Ishikawa (cell line): Measurements from ENCODE around the gene MDC1.

ENCODE experiments used
- CEBPB ChIP-seq: IDR thresholded peaks from 2 replicates; pipeline ENCODE4 v1.6.1; 2012
- CREB1 ChIP-seq: IDR thresholded peaks from 2 replicates; pipeline ENCODE4 v1.6.1; 2012; ENCODE audit warnings: low read depth
- EGR1 ChIP-seq: IDR thresholded peaks from 2 replicates; pipeline ENCODE4 v1.6.1; 2012
- EP300 ChIP-seq: IDR thresholded peaks from 2 replicates; pipeline ENCODE4 v1.6.1; 2012; ENCODE audit warnings: borderline replicate concordance
- FOXM1 ChIP-seq: IDR thresholded peaks from 2 replicates; pipeline ENCODE4 v1.6.1; 2012; ENCODE audit warnings: low read depth, borderline replicate concordance
- MAX ChIP-seq: IDR thresholded peaks from 2 replicates; pipeline ENCODE4 v1.6.1; 2012
- NFIC ChIP-seq: IDR thresholded peaks from 2 replicates; pipeline ENCODE4 v1.6.1; 2012
- RAD21 ChIP-seq: IDR thresholded peaks from 2 replicates; pipeline ENCODE4 v1.6.1; 2012; ENCODE audit warnings: low read depth
- TAF1 ChIP-seq: IDR thresholded peaks from 2 replicates; pipeline ENCODE4 v1.6.1; 2012; ENCODE audit warnings: low read depth, mild to moderate bottlenecking
- TCF12 ChIP-seq: IDR thresholded peaks from 2 replicates; pipeline ENCODE4 v1.6.1; 2012; ENCODE audit warnings: low read depth
- TEAD4 ChIP-seq: IDR thresholded peaks from 2 replicates; pipeline ENCODE4 v1.6.1; 2012
- YY1 ChIP-seq: IDR thresholded peaks from 2 replicates; pipeline ENCODE4 v1.6.1; 2012; ENCODE audit warnings: low read depth
- ZBTB7A ChIP-seq: IDR thresholded peaks from 2 replicates; pipeline ENCODE4 v1.6.1; 2012; ENCODE audit warnings: low read depth
- TF ChIP-seq, protein P1 (sequence below): IDR thresholded peaks from 2 replicates; pipeline ENCODE4 v1.6.1; 2012; ENCODE audit warnings: low read depth, mild to moderate bottlenecking
- TF ChIP-seq, protein P2 (sequence below): IDR thresholded peaks from 2 replicates; pipeline ENCODE4 v1.6.1; 2012

MDC1 gene

DNA sequence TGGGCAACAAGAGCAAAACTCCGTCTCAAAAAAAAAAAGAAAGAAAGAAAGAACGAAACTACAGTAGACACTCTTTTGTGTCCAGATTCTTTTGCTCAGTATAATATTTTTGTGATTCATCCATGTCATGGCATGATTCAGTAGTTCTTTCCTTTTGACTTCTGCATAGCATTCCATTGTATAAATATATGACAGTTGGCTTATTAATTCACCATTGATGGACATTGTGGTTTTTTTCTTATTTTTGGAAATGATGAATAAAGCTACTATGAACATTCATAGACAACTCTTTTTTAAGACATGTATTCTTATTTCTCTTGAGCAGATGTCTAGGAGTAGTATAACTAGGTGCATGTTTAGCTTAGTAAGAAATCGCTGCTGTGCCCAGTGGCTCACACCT is 37.5 kb upstream of the MDC1 start:
- TF ChIP-seq, protein P1, sequence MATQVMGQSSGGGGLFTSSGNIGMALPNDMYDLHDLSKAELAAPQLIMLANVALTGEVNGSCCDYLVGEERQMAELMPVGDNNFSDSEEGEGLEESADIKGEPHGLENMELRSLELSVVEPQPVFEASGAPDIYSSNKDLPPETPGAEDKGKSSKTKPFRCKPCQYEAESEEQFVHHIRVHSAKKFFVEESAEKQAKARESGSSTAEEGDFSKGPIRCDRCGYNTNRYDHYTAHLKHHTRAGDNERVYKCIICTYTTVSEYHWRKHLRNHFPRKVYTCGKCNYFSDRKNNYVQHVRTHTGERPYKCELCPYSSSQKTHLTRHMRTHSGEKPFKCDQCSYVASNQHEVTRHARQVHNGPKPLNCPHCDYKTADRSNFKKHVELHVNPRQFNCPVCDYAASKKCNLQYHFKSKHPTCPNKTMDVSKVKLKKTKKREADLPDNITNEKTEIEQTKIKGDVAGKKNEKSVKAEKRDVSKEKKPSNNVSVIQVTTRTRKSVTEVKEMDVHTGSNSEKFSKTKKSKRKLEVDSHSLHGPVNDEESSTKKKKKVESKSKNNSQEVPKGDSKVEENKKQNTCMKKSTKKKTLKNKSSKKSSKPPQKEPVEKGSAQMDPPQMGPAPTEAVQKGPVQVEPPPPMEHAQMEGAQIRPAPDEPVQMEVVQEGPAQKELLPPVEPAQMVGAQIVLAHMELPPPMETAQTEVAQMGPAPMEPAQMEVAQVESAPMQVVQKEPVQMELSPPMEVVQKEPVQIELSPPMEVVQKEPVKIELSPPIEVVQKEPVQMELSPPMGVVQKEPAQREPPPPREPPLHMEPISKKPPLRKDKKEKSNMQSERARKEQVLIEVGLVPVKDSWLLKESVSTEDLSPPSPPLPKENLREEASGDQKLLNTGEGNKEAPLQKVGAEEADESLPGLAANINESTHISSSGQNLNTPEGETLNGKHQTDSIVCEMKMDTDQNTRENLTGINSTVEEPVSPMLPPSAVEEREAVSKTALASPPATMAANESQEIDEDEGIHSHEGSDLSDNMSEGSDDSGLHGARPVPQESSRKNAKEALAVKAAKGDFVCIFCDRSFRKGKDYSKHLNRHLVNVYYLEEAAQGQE = no peak
- TF ChIP-seq CEBPB (no peak), CREB1 (no peak), RAD21 (no peak), TEAD4 (no peak), YY1 (no peak), TAF1 (no peak), ZBTB7A (no peak), EP300 (no peak), NFIC (no peak), MAX (no peak), FOXM1 (no peak)
- TF ChIP-seq, protein P2, sequence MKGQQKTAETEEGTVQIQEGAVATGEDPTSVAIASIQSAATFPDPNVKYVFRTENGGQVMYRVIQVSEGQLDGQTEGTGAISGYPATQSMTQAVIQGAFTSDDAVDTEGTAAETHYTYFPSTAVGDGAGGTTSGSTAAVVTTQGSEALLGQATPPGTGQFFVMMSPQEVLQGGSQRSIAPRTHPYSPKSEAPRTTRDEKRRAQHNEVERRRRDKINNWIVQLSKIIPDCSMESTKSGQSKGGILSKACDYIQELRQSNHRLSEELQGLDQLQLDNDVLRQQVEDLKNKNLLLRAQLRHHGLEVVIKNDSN = no peak

DNA sequence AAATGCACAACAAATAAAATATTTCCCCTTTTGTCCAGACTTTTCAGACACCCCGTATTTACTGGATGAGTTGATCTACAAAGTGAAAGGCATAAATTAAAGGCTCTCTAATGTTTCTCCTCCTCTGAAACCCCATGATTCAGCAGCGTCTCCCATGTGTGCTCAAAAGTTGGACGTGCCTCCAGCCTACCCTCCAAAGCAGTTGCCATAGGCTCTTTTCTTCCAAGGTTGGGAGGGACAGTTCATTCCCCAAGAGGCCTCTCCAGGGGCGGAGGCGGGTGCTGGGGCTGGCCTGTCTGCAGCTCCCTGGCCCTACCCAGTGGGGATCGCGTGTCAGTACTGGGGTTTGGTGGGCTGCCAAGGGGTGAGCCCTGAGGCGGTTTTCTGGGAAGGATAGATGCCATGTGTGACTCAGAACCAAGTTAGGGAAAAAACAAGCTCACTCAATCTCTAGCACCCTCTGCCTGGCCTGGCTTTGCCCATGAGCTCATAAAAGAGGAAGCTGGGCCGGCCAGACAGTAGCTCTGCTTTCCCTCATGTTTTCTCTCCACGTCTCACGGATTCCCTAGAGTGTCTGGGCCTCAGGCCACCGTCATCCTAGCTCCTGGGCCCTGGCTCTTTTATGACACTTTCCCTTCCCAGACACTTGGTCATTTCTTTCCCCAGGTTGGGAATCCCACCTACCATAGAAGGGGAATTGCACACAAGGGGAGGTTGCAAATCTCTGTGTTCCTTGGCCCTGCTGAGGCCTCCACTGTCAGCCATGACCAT is 35.3 kb upstream of the MDC1 start:
- no peak; the same call in 1 of the 2 replicates for TF ChIP-seq TEAD4
- TF ChIP-seq, protein P2 = 0 out of 2 replicates have a peak, but pooled peaks have one; percentile 18
- TF ChIP-seq YY1 = peak; percentile 42; the same call in 1 of the 2 replicates
- no peak for TF ChIP-seq CEBPB
- TF ChIP-seq EGR1 = no peak
- TF ChIP-seq, protein P1 = no peak
- peak; percentile 96 for TF ChIP-seq EP300
- TF ChIP-seq CREB1 = no peak
- peak; percentile 96 for TF ChIP-seq NFIC
- peak; percentile 10; the same call in 1 of the 2 replicates for TF ChIP-seq RAD21
- peak; percentile 95 for TF ChIP-seq TCF12
- peak; percentile 90 for TF ChIP-seq MAX
- peak; percentile 22; the same call in 1 of the 2 replicates for TF ChIP-seq TAF1
- TF ChIP-seq FOXM1 = peak; percentile 87

- TF ChIP-seq TAF1 (no peak), YY1 (no peak), EGR1 (no peak), ZBTB7A (no peak), RAD21 (no peak), EP300 (no peak), TEAD4 (no peak), FOXM1 (no peak), CEBPB (no peak), MAX (no peak), CREB1 (no peak), TCF12 (no peak), NFIC (no peak)
- TF ChIP-seq, protein P1 = no peak
- TF ChIP-seq, protein P2 = no peak
These were observed 33.2 kb upstream of the MDC1 start for GRCh38 chr6:30750379-30750668.
